MCF 10A (cell line): ENCODE measurements around the gene CAMKK2. TPM values are rescaled to one million over a fixed set of nuclear protein-coding genes. Genes with fewer than 3 reads are reported as not detected.

Experiments
- BruUV-seq: library from RNA; stranded (reverse); fragments of 400-500 nt; replicated peaks from 2 replicates; lab custom pipeline; 2021; lab: Mats Ljungman, UMichigan
- CTCF ChIA-PET: fragments of 300-600 bp; sonication (Branson Sonifier 250); formaldehyde crosslinking; extraction: SDS; loops from one replicate; lab custom pipeline; 2021; ENCODE audit warnings: antibody characterized with exemption, inconsistent platforms; lab: Yijun Ruan, JAX
- POLR2A ChIA-PET: fragments of 300-600, 350-650 bp; sonication (Branson Sonifier 250); formaldehyde crosslinking; extraction: SDS; loops from one replicate; lab custom pipeline; 2020; ENCODE audit warnings: antibody characterized with exemption, inconsistent platforms; lab: Yijun Ruan, JAX
- DNase-seq: peaks from one replicate; pipeline ENCODE4 v3.0.0-alpha.2; 2018; ENCODE audit not compliant: unreplicated experiment
- H3K27ac Mint-ChIP-seq: one replicate; pipeline ENCODE4 v1.8.0; 2022; ENCODE audit warnings: mild to moderate bottlenecking, low read depth, mixed read lengths; ENCODE audit not compliant: unreplicated experiment
- H3K27me3 Mint-ChIP-seq: one replicate; pipeline ENCODE4 v1.8.0; 2022; ENCODE audit warnings: mixed read lengths; ENCODE audit not compliant: insufficient read depth, unreplicated experiment
- H3K36me3 Mint-ChIP-seq: one replicate; pipeline ENCODE4 v1.8.0; 2022; ENCODE audit warnings: mild to moderate bottlenecking, moderate library complexity, mixed read lengths; ENCODE audit not compliant: insufficient read depth, unreplicated experiment
- H3K4me1 Mint-ChIP-seq: one replicate; pipeline ENCODE4 v1.8.0; 2022; ENCODE audit warnings: mixed read lengths; ENCODE audit not compliant: insufficient read depth, unreplicated experiment
- H3K4me3 Mint-ChIP-seq: one replicate; pipeline ENCODE4 v1.8.0; 2022; ENCODE audit warnings: mild to moderate bottlenecking, moderate library complexity, mixed read lengths; ENCODE audit not compliant: unreplicated experiment
- H3K9me3 Mint-ChIP-seq: one replicate; pipeline ENCODE4 v1.8.0; 2022; ENCODE audit warnings: mixed read lengths; ENCODE audit not compliant: unreplicated experiment
- intact Hi-C: fragments of 100-400 bp; cut with micrococcal nuclease; formaldehyde crosslinking; loops from 2 replicates; pipeline ENCODE4 v1.14.1; 2022
- total RNA-seq: library from RNA; stranded (reverse); gene quantifications from 2 replicates; pipeline ENCODE4 v1.2.3, GENCODE V29; 2022
- TF ChIP-seq, protein P1 (sequence below): fragments of 200-600 bp; IDR thresholded peaks from one replicate; pipeline ENCODE4 v1.8.0; 2022; ENCODE audit warnings: antibody characterized with exemption, mild to moderate bottlenecking; ENCODE audit not compliant: unreplicated experiment

CAMKK2 gene
- total RNA-seq, 1 experiment from 2014 or later: 36.3 TPM

DNA sequence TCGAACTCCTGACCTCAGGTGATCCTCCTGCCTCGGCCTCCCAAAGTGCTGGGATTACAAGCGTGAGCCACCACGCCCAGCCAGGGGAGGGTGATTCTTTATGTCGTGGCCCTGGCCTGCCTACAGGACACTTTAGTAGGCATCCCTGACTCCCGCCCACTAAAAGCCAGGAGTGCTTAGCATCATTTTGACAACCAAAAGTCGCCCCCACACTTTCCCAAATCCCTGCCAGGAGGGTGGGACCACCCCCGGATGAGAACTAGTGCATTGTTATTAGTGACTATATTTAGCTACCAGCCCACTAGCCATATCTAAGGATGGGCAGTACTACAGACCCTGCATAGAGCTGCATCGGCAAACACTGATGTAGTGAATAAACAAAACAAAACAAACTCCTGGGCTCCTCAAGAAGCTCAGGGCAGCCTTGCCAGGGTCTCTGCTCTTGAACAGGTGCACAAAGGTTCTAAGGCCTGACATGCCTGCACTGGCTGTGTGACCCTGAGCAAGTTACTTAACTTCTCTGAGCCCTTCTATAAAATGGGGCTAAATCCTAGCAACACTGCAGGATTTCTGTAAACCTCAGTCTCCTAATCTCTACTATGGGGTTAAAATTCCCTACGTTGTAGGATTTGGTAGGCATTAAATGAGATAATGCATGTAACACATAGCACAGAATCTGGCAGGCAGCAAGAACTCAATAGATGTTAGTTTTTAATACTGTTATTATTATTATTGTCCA lies 2.2 kb downstream of the CAMKK2 start:
- TF ChIP-seq, protein P1, sequence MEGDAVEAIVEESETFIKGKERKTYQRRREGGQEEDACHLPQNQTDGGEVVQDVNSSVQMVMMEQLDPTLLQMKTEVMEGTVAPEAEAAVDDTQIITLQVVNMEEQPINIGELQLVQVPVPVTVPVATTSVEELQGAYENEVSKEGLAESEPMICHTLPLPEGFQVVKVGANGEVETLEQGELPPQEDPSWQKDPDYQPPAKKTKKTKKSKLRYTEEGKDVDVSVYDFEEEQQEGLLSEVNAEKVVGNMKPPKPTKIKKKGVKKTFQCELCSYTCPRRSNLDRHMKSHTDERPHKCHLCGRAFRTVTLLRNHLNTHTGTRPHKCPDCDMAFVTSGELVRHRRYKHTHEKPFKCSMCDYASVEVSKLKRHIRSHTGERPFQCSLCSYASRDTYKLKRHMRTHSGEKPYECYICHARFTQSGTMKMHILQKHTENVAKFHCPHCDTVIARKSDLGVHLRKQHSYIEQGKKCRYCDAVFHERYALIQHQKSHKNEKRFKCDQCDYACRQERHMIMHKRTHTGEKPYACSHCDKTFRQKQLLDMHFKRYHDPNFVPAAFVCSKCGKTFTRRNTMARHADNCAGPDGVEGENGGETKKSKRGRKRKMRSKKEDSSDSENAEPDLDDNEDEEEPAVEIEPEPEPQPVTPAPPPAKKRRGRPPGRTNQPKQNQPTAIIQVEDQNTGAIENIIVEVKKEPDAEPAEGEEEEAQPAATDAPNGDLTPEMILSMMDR: no peak
- CTCF ChIA-PET: interaction anchor here (0.6 to 0.7 kb wide), 3 partner anchors 26 to 289 kb away, joined by 3 read pairs; no protein-coding TSS in a partner anchor
- Mint-ChIP-seq H3K4me3 (peak overlapping the region; percentile 78), H3K27me3 (no peaks in the 10 kb centered on the region), H3K27ac (no peak overlapping the region), H3K4me1 (peaks cover 11% of the 10 kb centered on the region), H3K36me3 (peaks cover 38% of the 10 kb centered on the region), H3K9me3 (no peaks in the 10 kb centered on the region)
- no TSS peak for BruUV-seq
- intact Hi-C loops: no loop called here
- DNase-seq: no peak
- POLR2A ChIA-PET: no interaction called here

DNA sequence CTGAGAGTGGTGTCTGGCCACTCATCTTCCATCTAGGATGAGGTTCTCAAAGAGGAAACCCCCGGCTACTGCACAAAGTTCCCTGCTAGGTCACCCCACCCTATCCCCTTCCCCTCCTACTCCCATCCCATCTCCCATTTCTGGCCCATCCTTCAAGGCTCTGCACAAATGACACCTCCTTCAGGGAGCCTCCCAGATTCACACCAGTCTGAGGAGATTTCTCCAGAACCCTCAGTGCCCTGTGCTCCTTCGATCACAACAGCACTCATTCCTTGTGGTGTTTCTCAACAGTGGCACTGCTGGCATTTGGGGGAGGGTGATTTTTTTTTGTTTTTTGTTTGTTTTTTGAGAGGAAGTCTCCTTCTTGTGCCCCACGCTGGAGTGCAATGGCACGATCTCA lies 2.9 kb downstream of the CAMKK2 start:
- ChIA-PET CTCF (no interaction called here), POLR2A (no interaction called here)
- peaks cover 38% of the 10 kb centered on the region for H3K36me3 Mint-ChIP-seq
- H3K4me1 Mint-ChIP-seq: peaks cover 11% of the 10 kb centered on the region
- H3K27ac Mint-ChIP-seq: no peak overlapping the region
- TF ChIP-seq, protein P1: no peak
- BruUV-seq: no TSS peak
- no peaks in the 10 kb centered on the region for H3K27me3 Mint-ChIP-seq
- H3K4me3 Mint-ChIP-seq: no peak overlapping the region
- H3K9me3 Mint-ChIP-seq: no peaks in the 10 kb centered on the region
- intact Hi-C loops: no loop called here
- no peak for DNase-seq

DNA sequence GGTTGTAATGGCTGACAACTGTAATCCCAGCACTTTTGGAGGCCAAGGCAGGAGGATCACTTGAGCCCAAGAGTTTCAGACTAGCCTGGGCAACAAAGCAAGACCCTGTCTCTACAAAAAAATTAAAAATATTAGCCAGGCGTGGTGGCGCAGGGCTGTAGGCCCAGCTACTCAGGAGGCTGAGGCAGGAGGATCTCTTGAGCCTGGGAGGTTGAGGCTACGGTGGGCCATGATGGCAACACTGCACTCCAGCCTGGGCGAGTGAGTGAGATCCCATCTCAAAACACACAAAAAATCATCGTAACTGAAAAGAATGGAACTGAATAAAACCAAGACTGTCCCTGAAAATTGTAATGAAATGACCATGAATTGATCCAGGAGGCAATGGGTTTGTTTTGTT lies 6.1 kb downstream of the CAMKK2 start:
- no TSS peak for BruUV-seq

DNA sequence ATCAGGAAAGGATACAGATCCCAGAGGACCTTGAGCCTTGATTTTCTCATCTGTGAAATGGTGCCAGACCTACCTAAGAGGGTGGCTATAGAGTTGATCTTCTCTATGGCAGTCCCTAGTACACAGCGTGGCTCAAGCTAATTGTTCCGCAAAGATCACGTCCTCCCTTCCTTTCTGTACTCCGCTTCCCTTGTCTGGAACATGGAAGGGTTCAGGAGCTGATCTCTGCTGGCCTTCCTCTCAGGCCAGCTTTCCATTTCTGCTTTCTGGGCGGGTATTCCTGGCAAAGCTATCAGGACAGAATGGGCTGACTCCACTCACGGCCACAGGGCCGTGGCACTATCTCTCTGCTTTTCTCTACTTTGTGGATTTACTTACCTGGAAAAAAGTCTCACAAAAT lies 6.5 kb downstream of the CAMKK2 start:
- TF ChIP-seq, protein P1: no peak
- Mint-ChIP-seq H3K9me3 (no peaks in the 10 kb centered on the region), H3K36me3 (peaks cover 32% of the 10 kb centered on the region), H3K4me3 (no peak overlapping the region), H3K27ac (peak overlapping the region; percentile 35), H3K27me3 (no peaks in the 10 kb centered on the region), H3K4me1 (peaks cover under 1% of the 10 kb centered on the region)
- DNase-seq: no peak
- POLR2A ChIA-PET: no interaction called here
- intact Hi-C loops: no loop called here
- CTCF ChIA-PET: no interaction called here
- no TSS peak for BruUV-seq

More for the DNA sequence above, 6.1 kb downstream of the CAMKK2 start:
- no peaks in the 10 kb centered on the region for H3K27me3 Mint-ChIP-seq
- no peaks in the 10 kb centered on the region for H3K9me3 Mint-ChIP-seq
- DNase-seq: no peak
- peaks cover 5% of the 10 kb centered on the region for H3K4me1 Mint-ChIP-seq
- TF ChIP-seq, protein P1: no peak
- H3K27ac Mint-ChIP-seq: peak overlapping the region; percentile 35
- no peak overlapping the region for H3K4me3 Mint-ChIP-seq
- ChIA-PET POLR2A (no interaction called here), CTCF (no interaction called here)
- H3K36me3 Mint-ChIP-seq: peaks cover 32% of the 10 kb centered on the region
- intact Hi-C loops: no loop called here
